H1 (cell line): ENCODE measurements around the gene NUTM2E. TPM values are rescaled to one million over a fixed set of nuclear protein-coding genes. Genes with fewer than 3 reads are reported as not detected.
"Not testable (repeated sequence)": the region's sequence is repeated elsewhere in the genome, so short reads cannot be mapped to it uniquely, and the experiment has no call there.

ENCODE experiments used
- CTCF ChIA-PET: fragments of 300-600 bp; sonication (Branson Sonifier 250); formaldehyde crosslinking; loops from one replicate; lab custom pipeline; 2021; ENCODE audit not compliant: partially characterized antibody; lab: Charles Lee
- POLR2A ChIA-PET: fragments of 300-600 bp; sonication (Branson Sonifier 250); formaldehyde crosslinking; loops from one replicate; lab custom pipeline; 2021; ENCODE audit warnings: inconsistent platforms; ENCODE audit not compliant: partially characterized antibody; lab: Charles Lee
- DNase-seq, 2 experiments: peaks; one replicate each; pipeline versions ENCODE4 v3.0.0 to v3.0.0-alpha.2; 2010 to 2022; ENCODE audit warnings: low spot score in 2 of 2, low read depth in 1 of 2, mixed read lengths in 1 of 2
- FAIRE-seq: peaks from 2 replicates; lab custom pipeline; 2011; peaks lifted over from hg19 to GRCh38; lab: Jason Lieb, UNC
- H2AFZ ChIP-seq: 2 replicates; pipeline ENCODE4 v1.8.1; 2012; ENCODE audit warnings: low read length, inconsistent platforms
- H2AK5ac ChIP-seq: 2 replicates; pipeline ENCODE4 v1.6.1; 2013; ENCODE audit warnings: low read depth, low read length
- H2BK120ac ChIP-seq: replicated peaks from 2 replicates; pipeline ENCODE3; 2013; ENCODE audit warnings: low read depth, low read length, inconsistent platforms
- H2BK12ac ChIP-seq: 2 replicates; pipeline ENCODE4 v1.6.1; 2013; ENCODE audit warnings: low read depth, low read length
- H2BK15ac ChIP-seq: 2 replicates; pipeline ENCODE4 v1.6.1; 2013; ENCODE audit warnings: low read length
- H2BK20ac ChIP-seq: 2 replicates; pipeline ENCODE4 v1.6.1; 2013; ENCODE audit warnings: low read length
- H2BK5ac ChIP-seq: 2 replicates; pipeline ENCODE4 v1.6.1; 2013; ENCODE audit warnings: low read depth, low read length
- H3K14ac ChIP-seq: 2 replicates; pipeline ENCODE4 v1.6.1; 2013; ENCODE audit warnings: inconsistent platforms; ENCODE audit not compliant: insufficient read length
- H3K18ac ChIP-seq: 2 replicates; pipeline ENCODE4 v1.6.1; 2013; ENCODE audit warnings: low read length; ENCODE audit errors: extremely low read depth
- H3K23ac ChIP-seq: 2 replicates; pipeline ENCODE4 v1.6.1; 2013; ENCODE audit warnings: inconsistent platforms; ENCODE audit not compliant: insufficient read length
- H3K23me2 ChIP-seq: 2 replicates; pipeline ENCODE4 v1.6.1; 2013; ENCODE audit warnings: low read depth, low read length
- H3K27ac ChIP-seq: 2 replicates; pipeline ENCODE4 v1.6.1; 2011; ENCODE audit warnings: low read depth, low read length, inconsistent platforms
- H3K27me3 ChIP-seq, 4 experiments: replicated peaks in 1 of 4; 1 replicate in 1 of 4; 2 replicates in 3 of 4; pipeline versions ENCODE4 v1.6.1 to v1.8.1; 2011 to 2013; ENCODE audit warnings: low read length in 3 of 4, mild to moderate bottlenecking in 3 of 4, inconsistent platforms in 2 of 4, mixed read lengths in 2 of 4, moderate library complexity in 1 of 4; ENCODE audit not compliant: control insufficient read depth in 3 of 4, insufficient read depth in 3 of 4; ENCODE audit errors: extremely low read depth in 1 of 4
- H3K36me3 ChIP-seq, 4 experiments: 2 replicates each; pipeline versions ENCODE4 v1.6.1 to v1.8.1; 2011 to 2013; ENCODE audit warnings: mild to moderate bottlenecking in 4 of 4, low read length in 3 of 4, moderate library complexity in 2 of 4, control low read depth in 1 of 4, inconsistent platforms in 1 of 4; ENCODE audit not compliant: insufficient read depth in 4 of 4, control insufficient read depth in 2 of 4
- H3K4ac ChIP-seq: replicated peaks from 2 replicates; pipeline ENCODE3; 2013; ENCODE audit warnings: low read length, low read depth, mixed read lengths, inconsistent platforms; ENCODE audit not compliant: insufficient read length
- H3K4me1 ChIP-seq, 4 experiments: replicated peaks in 1 of 4; 1 replicate in 1 of 4; 2 replicates in 3 of 4; pipeline versions ENCODE4 v1.6.1 to v1.8.1; 2011 to 2013; ENCODE audit warnings: low read length in 3 of 4, inconsistent platforms in 2 of 4, mixed read lengths in 1 of 4; ENCODE audit not compliant: insufficient read depth in 4 of 4, control insufficient read depth in 3 of 4
- H3K4me2 ChIP-seq, 2 experiments: 2 replicates each; pipeline versions ENCODE4 v1.6.1 to v1.8.1; 2011 to 2013; ENCODE audit warnings: low read depth in 2 of 2, low read length in 2 of 2, control low read depth in 1 of 2, inconsistent platforms in 1 of 2, mild to moderate bottlenecking in 1 of 2; ENCODE audit not compliant: insufficient read depth in 1 of 2
- H3K4me3 ChIP-seq, 4 experiments: fragments of 200-600, 300-600 bp in 1 of 4; sonication (generic), shearing (Covaris generic), sonication (Bioruptor Twin) in 1 of 4; 2 replicates each; pipeline versions ENCODE4 v1.5.1 to v1.8.1; 2011 to 2016; ENCODE audit warnings: low read length in 4 of 4, low read depth in 3 of 4, control low read depth in 2 of 4, inconsistent platforms in 2 of 4, mild to moderate bottlenecking in 2 of 4, mixed read lengths in 1 of 4, moderate library complexity in 1 of 4; ENCODE audit not compliant: insufficient read depth in 2 of 4; ENCODE audit errors: extremely low read depth in 1 of 4
- H3K56ac ChIP-seq: replicated peaks from 2 replicates; pipeline ENCODE3; 2013; ENCODE audit warnings: low read depth, mild to moderate bottlenecking, mixed read lengths, low read length, inconsistent platforms; ENCODE audit not compliant: insufficient read length
- H3K79me1 ChIP-seq: 2 replicates; pipeline ENCODE4 v1.6.1; 2013; ENCODE audit warnings: low read depth, low read length, control low read depth
- H3K79me2 ChIP-seq, 2 experiments: 2 replicates each; pipeline versions ENCODE4 v1.6.1 to v1.8.1; 2012 to 2013; ENCODE audit warnings: low read length in 2 of 2, mild to moderate bottlenecking in 2 of 2, inconsistent platforms in 1 of 2; ENCODE audit not compliant: insufficient read depth in 2 of 2, control insufficient read depth in 1 of 2
- H3K9ac ChIP-seq, 4 experiments: replicated peaks in 1 of 4; 1 replicate in 1 of 4; 2 replicates in 3 of 4; pipeline versions ENCODE4 v1.6.1 to v1.8.1; 2011 to 2013; ENCODE audit warnings: low read depth in 3 of 4, low read length in 3 of 4, control low read depth in 2 of 4, mild to moderate bottlenecking in 2 of 4, moderate library complexity in 2 of 4, inconsistent platforms in 1 of 4; ENCODE audit errors: extremely low read depth in 1 of 4
- H3K9me3 ChIP-seq, 2 experiments: 2 replicates each; pipeline versions ENCODE4 v1.6.1 to v1.8.1; 2012 to 2013; ENCODE audit warnings: mild to moderate bottlenecking in 2 of 2, moderate library complexity in 2 of 2, control low read depth in 1 of 2, inconsistent platforms in 1 of 2, low read depth in 1 of 2, low read length in 1 of 2, mixed read lengths in 1 of 2; ENCODE audit not compliant: insufficient read depth in 2 of 2
- H4K20me1 ChIP-seq, 2 experiments: replicated peaks in 1 of 2; 2 replicates each; pipeline versions ENCODE3 to v1.8.1; 2011 to 2013; ENCODE audit warnings: inconsistent platforms in 2 of 2, low read length in 2 of 2, mild to moderate bottlenecking in 1 of 2; ENCODE audit not compliant: insufficient read depth in 2 of 2, control insufficient read depth in 1 of 2
- H4K5ac ChIP-seq: 2 replicates; pipeline ENCODE4 v1.6.1; 2013; ENCODE audit warnings: low read length, low read depth, mixed read lengths, inconsistent platforms; ENCODE audit not compliant: insufficient read length
- H4K8ac ChIP-seq: 2 replicates; pipeline ENCODE4 v1.8.0; 2013; ENCODE audit warnings: mild to moderate bottlenecking, moderate library complexity, low read length, inconsistent platforms; ENCODE audit not compliant: insufficient read depth; ENCODE audit errors: extremely low read depth
- H4K91ac ChIP-seq: replicated peaks from 2 replicates; pipeline ENCODE3; 2013; ENCODE audit warnings: low read length, mixed read lengths, inconsistent platforms; ENCODE audit not compliant: insufficient read length
- WGBS, 2 experiments: shearing (Covaris generic) in 1 of 2; methylation state at CpG; one replicate each; pipeline versions ENCODE4 v1.1.6 to v1.1.7; 2013 to 2015; ENCODE audit warnings: low lambda C conversion rate in 2 of 2, mixed read lengths in 2 of 2, inconsistent platforms in 1 of 2, low coverage in 1 of 2, missing lambda C conversion rate in 1 of 2; ENCODE audit not compliant: insufficient replicate concordance in 2 of 2, insufficient coverage in 1 of 2, insufficient read length in 1 of 2; ENCODE audit errors: extremely low coverage in 1 of 2, missing lambda C conversion rate in 1 of 2; 5-methylcytosine and 5-hydroxymethylcytosine counted together
- polyA plus RNA-seq, 7 experiments: library from polyadenylated mRNA; depleted of rRNA in 3 of 7; stranded (reverse) in 5 of 7; unstranded in 2 of 7; fragments of >200 nt in 5 of 7; fragments of 200-250 nt in 2 of 7; gene quantifications; 1 replicate in 5 of 7; 2 replicates in 1 of 7; 4 replicates in 1 of 7; pipeline versions ENCODE4 v1.2.1 to v1.2.3, GENCODE V29; 2011 to 2013; ENCODE audit warnings: missing spikeins in 2 of 7, mixed read lengths in 2 of 7
- total RNA-seq: library from RNA; stranded (reverse); fragmentation: NEBNext Ultra II Directional; extraction: Animal tissue kit (Norgen Biotek cat#: 25700); gene quantifications from 2 replicates; pipeline ENCODE4 v1.2.1, GENCODE V29; 2021

The NUTM2E gene
- total and polyA plus RNA-seq, 2 of the 8 experiments (the other 6 are each of a cell fraction or from before 2014, with no cell fraction given), result 0.02 to 0.28 TPM

DNA sequence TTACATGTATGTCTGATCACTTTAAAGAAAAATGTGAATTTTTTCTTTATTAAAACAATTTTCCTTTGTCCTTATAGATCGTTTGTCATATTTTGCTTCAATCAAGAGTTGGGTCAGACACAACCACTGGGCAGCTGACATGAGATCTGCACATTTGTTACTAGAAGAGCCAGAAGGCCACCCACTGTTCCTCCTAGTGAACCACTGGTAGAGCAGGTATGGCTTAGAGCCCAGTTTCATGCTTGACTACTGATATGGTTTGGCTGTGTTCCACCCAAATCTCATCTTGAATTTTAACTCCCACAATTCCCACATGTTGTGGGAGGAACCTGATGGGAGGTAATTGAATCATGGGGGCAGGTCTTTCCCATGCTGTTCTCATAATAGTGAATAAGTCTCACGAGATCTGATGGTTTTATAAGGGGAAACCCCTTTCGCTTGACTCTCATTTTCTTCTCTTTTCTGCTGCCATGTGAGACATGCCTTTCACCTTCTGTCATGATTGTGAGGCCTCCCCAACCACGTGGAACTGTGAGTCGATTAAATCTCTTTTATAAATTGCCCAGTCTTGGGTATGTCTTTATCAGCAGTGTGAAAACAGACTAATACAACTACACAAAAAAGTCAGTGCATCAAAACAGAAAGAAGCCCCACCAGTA lies 43.0 kb downstream of the NUTM2E start:
- H3K9me3 ChIP-seq, H2BK15ac ChIP-seq, H3K4me2 ChIP-seq, H3K79me2 ChIP-seq, POLR2A ChIA-PET, H3K36me3 ChIP-seq, H3K14ac ChIP-seq, H2BK120ac ChIP-seq, H3K4ac ChIP-seq, H2BK12ac ChIP-seq, H3K79me1 ChIP-seq, H2AK5ac ChIP-seq, H3K23ac ChIP-seq, H4K8ac ChIP-seq, H2BK5ac ChIP-seq, H4K20me1 ChIP-seq, H3K9ac ChIP-seq, H4K5ac ChIP-seq, H2BK20ac ChIP-seq, H4K91ac ChIP-seq, FAIRE-seq, H2AFZ ChIP-seq, H3K18ac ChIP-seq, DNase-seq, H3K27me3 ChIP-seq, H3K4me1 ChIP-seq, H3K23me2 ChIP-seq, H3K4me3 ChIP-seq, H3K56ac ChIP-seq, CTCF ChIA-PET, H3K27ac ChIP-seq: not testable (repeated sequence)
- WGBS, 2 experiments, result 59% methylated on average over 5 of the region's 5 CpGs; no CpG with 5 or more reads in 1 of the 2 experiments

- not testable (repeated sequence) for H2BK12ac ChIP-seq
These were observed 45.2 kb downstream of the NUTM2E start for GRCh38 chr10:79871729-79872128.

More at GRCh38 chr10:79871729-79872128, 45.2 kb downstream of the NUTM2E start:
- H2BK5ac ChIP-seq, H4K20me1 ChIP-seq, H4K8ac ChIP-seq, H3K27ac ChIP-seq, H3K14ac ChIP-seq, H4K5ac ChIP-seq, H3K79me1 ChIP-seq, H2AFZ ChIP-seq, H3K4me3 ChIP-seq, H3K27me3 ChIP-seq, H3K4me2 ChIP-seq, H3K4me1 ChIP-seq, H3K36me3 ChIP-seq, CTCF ChIA-PET, H3K9me3 ChIP-seq, H4K91ac ChIP-seq, H2BK120ac ChIP-seq, H2BK15ac ChIP-seq, H2BK20ac ChIP-seq, H3K4ac ChIP-seq, H3K23ac ChIP-seq, H3K79me2 ChIP-seq, H3K56ac ChIP-seq, H3K18ac ChIP-seq, H3K23me2 ChIP-seq, H2AK5ac ChIP-seq, DNase-seq, H3K9ac ChIP-seq, FAIRE-seq, POLR2A ChIA-PET: not testable (repeated sequence)
- 100% methylated on average over 1 of the region's 4 CpGs; no CpG with 5 or more reads in 1 of the 2 experiments for WGBS, 2 experiments
